RPMI7951 (cell line): ENCODE data around the gene FIZ1. TPM values are rescaled to one million over a fixed set of nuclear protein-coding genes. Genes with fewer than 3 reads are reported as not detected.

Experiments
- DNase-seq: peaks from one replicate; pipeline ENCODE4 v3.0.0-alpha.2; 2012; ENCODE audit warnings: low read depth
- total RNA-seq: library from RNA; depleted of rRNA; stranded (reverse); fragments of >200 nt; shearing (Covaris generic); gene quantifications from 2 replicates; pipeline ENCODE4 v1.2.3, GENCODE V29; 2014; rRNA removed

Gene FIZ1
- 2.4 and 3.0 TPM in 2 replicates for total RNA-seq

GRCh38 chr19:55599468-55599841 lies at the start of gene FIZ1:
Gene FIZ1 (minus strand): TSS chr19:55599517. CDS start chr19:55597865, 1,652 bp downstream.
- peak; percentile 98 for DNase-seq

GRCh38 chr19:55648585-55649267 lies 49.4 kb upstream of the FIZ1 start:
- DNase-seq, result no peak

- peak; percentile 73 for DNase-seq
These were observed 48.6 kb upstream of the FIZ1 start, which contains the start of gene CCDC106 for GRCh38 chr19:55647732-55648584. Gene CCDC106 (plus strand): TSS chr19:55648212. CDS start chr19:55649047, 835 bp downstream.

- DNase-seq, result no peak
These were observed 47.8 kb upstream of the FIZ1 start for GRCh38 chr19:55646889-55647731.

GRCh38 chr19:55645512-55645881 lies 46.2 kb upstream of the FIZ1 start:
- no peak for DNase-seq

- DNase-seq, result no peak
These were observed 45.7 kb upstream of the FIZ1 start for GRCh38 chr19:55644842-55645511.

GRCh38 chr19:55644191-55644833 lies 45.0 kb upstream of the FIZ1 start:
- DNase-seq, result no peak

GRCh38 chr19:55643887-55644176 lies 44.5 kb upstream of the FIZ1 start:
- DNase-seq, result no peak

GRCh38 chr19:55643003-55643886 lies 43.9 kb upstream of the FIZ1 start, which contains the start of gene ZNF581:
Gene ZNF581 (plus strand): TSS chr19:55643649. CDS start chr19:55644572, 923 bp downstream.
- DNase-seq, result peak; percentile 78

GRCh38 chr19:55642153-55643002 lies 43.1 kb upstream of the FIZ1 start:
- DNase-seq, result no peak

- DNase-seq, result peak; percentile 34
These were observed 42.3 kb upstream of the FIZ1 start for GRCh38 chr19:55641426-55642152.

GRCh38 chr19:55640577-55641425 lies 41.5 kb upstream of the FIZ1 start, which contains the start of gene ZNF580:
Gene ZNF580 (plus strand): TSS chr19:55641002. CDS start chr19:55642509, 1,507 bp downstream.
- peak; percentile 84 for DNase-seq

GRCh38 chr19:55640043-55640576 lies 40.8 kb upstream of the FIZ1 start:
- DNase-seq, result peak; percentile 77

GRCh38 chr19:55638864-55639359 lies 39.6 kb upstream of the FIZ1 start:
- peak; percentile 53 for DNase-seq

GRCh38 chr19:55637534-55637933 lies 38.2 kb upstream of the FIZ1 start:
- DNase-seq, result no peak

GRCh38 chr19:55636723-55637122 lies 37.4 kb upstream of the FIZ1 start:
- no peak for DNase-seq
